PFSK-1 (cell line): ENCODE data around the gene FGD3.

Experiments
- FOXP2 ChIP-seq: optimal IDR thresholded peaks from 2 replicates; pipeline ENCODE3; 2011; ENCODE audit warnings: borderline replicate concordance, control low read depth, inconsistent platforms; ENCODE audit not compliant: insufficient read depth; ENCODE audit errors: extremely low read length, extremely low read depth
- POLR2AphosphoS5 ChIP-seq: IDR thresholded peaks from 2 replicates; pipeline ENCODE4 v1.6.1; 2012; ENCODE audit warnings: low read depth, mild to moderate bottlenecking, control low read depth, low read length, moderate library complexity
- SIN3A ChIP-seq: IDR thresholded peaks from 2 replicates; pipeline ENCODE4 v1.6.1; 2012; ENCODE audit warnings: mild to moderate bottlenecking, low read length, moderate library complexity, borderline replicate concordance; ENCODE audit not compliant: insufficient read depth
- TAF1 ChIP-seq: IDR thresholded peaks from 2 replicates; pipeline ENCODE4 v1.6.1; 2012; ENCODE audit warnings: low read length, control low read depth, borderline replicate concordance; ENCODE audit not compliant: insufficient read depth
- TF ChIP-seq, protein P1 (sequence below), 2 experiments: IDR thresholded peaks; 2 replicates each; pipeline versions ENCODE4 v1.6.1 to v1.8.0; 2011 to 2012; ENCODE audit warnings: low read depth in 2 of 2, low read length in 2 of 2, control low read depth in 1 of 2, inconsistent platforms in 1 of 2, mild to moderate bottlenecking in 1 of 2, moderate library complexity in 1 of 2; ENCODE audit not compliant: insufficient read depth in 1 of 2

FGD3 gene

GRCh38 chr9:92963831-92964606 is 16.7 kb downstream of the FGD3 start:
- TF ChIP-seq POLR2AphosphoS5 (no peak), FOXP2 (no peak), SIN3A (no peak), TAF1 (no peak)
- TF ChIP-seq, protein P1, sequence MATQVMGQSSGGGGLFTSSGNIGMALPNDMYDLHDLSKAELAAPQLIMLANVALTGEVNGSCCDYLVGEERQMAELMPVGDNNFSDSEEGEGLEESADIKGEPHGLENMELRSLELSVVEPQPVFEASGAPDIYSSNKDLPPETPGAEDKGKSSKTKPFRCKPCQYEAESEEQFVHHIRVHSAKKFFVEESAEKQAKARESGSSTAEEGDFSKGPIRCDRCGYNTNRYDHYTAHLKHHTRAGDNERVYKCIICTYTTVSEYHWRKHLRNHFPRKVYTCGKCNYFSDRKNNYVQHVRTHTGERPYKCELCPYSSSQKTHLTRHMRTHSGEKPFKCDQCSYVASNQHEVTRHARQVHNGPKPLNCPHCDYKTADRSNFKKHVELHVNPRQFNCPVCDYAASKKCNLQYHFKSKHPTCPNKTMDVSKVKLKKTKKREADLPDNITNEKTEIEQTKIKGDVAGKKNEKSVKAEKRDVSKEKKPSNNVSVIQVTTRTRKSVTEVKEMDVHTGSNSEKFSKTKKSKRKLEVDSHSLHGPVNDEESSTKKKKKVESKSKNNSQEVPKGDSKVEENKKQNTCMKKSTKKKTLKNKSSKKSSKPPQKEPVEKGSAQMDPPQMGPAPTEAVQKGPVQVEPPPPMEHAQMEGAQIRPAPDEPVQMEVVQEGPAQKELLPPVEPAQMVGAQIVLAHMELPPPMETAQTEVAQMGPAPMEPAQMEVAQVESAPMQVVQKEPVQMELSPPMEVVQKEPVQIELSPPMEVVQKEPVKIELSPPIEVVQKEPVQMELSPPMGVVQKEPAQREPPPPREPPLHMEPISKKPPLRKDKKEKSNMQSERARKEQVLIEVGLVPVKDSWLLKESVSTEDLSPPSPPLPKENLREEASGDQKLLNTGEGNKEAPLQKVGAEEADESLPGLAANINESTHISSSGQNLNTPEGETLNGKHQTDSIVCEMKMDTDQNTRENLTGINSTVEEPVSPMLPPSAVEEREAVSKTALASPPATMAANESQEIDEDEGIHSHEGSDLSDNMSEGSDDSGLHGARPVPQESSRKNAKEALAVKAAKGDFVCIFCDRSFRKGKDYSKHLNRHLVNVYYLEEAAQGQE (IDR thresholded peaks at IDR 0.05; ENCODE audit: insufficient read depth in 1 of 2, low read depth in 2 of 2, low read length in 2 of 2) = no peak

- TF ChIP-seq SIN3A (no peak), FOXP2 (no peak), TAF1 (no peak), POLR2AphosphoS5 (no peak)
- TF ChIP-seq, protein P1 (IDR thresholded peaks at IDR 0.05; ENCODE audit: insufficient read depth in 1 of 2, low read depth in 2 of 2, low read length in 2 of 2) = no peak
Measured at GRCh38 chr9:92964607-92965060, 17.3 kb downstream of the FGD3 start.

- TF ChIP-seq POLR2AphosphoS5 = no peak
- no peak for TF ChIP-seq SIN3A
- TF ChIP-seq, protein P1 (IDR thresholded peaks at IDR 0.05; ENCODE audit: insufficient read depth in 1 of 2, low read depth in 2 of 2, low read length in 2 of 2) = no peak
- no peak for TF ChIP-seq FOXP2
- TF ChIP-seq TAF1 = no peak
Measured at GRCh38 chr9:92965061-92965758, 17.9 kb downstream of the FGD3 start.

- no peak for TF ChIP-seq SIN3A
- TF ChIP-seq FOXP2 = no peak
- TF ChIP-seq, protein P1 (IDR thresholded peaks at IDR 0.05; ENCODE audit: insufficient read depth in 1 of 2, low read depth in 2 of 2, low read length in 2 of 2) = no peak
- no peak for TF ChIP-seq POLR2AphosphoS5
- no peak for TF ChIP-seq TAF1
Measured at GRCh38 chr9:92965759-92966517, 18.6 kb downstream of the FGD3 start.
